Activated CD4-positive, CD25-positive, alpha-beta regulatory T cell (primary cell): ENCODE measurements around the gene TPSB2.

Experiments used
- DNase-seq, 4 experiments: peaks; one replicate each; lab custom pipeline; 2025; lab: John Stamatoyannopoulos, UW

TPSB2 gene

DNA sequence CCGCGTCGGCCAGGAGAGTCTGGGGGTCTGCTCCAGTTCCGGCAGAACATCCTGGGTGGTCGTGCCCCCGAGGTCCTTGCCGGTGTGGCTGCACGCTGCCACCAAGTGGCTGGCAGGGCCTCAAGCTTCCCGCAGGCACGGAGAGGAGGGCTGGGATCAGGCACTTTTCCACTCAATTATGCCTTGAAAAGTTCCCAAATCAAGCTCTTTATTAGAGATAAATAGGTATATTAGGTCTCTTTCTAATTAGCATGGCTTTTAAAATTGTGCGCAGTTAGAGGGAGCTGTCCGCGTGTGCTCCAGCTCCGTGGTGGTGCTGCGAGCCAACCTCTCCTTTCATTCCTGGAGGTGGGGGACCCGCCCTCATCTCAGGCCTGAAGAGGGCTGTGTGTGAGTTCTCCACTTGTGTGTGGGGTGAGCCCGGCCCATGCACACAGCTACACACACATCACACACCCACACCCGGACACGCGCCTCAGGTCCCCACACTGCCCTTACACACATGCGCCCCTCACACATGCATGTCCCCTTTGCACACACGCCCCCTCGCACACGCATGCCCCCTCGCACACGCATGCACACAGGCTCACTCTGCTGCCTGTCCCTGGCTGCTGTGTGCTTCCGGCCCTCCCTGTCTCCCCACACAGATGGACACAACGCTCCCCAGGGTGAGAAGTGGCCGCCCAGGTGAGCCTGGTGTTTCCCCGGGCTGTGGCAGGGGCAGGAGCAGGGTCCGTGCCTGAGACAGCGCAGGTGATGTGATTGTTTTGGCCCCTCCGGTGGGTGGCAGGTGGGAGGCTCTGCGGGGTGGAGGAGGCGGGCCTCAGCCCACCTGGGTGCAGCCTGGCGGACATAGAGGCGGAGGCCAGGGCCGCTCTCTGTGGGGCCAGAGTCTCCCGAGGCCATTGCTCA is 48.3 kb downstream of the TPSB2 start:
- no peak for DNase-seq

DNA sequence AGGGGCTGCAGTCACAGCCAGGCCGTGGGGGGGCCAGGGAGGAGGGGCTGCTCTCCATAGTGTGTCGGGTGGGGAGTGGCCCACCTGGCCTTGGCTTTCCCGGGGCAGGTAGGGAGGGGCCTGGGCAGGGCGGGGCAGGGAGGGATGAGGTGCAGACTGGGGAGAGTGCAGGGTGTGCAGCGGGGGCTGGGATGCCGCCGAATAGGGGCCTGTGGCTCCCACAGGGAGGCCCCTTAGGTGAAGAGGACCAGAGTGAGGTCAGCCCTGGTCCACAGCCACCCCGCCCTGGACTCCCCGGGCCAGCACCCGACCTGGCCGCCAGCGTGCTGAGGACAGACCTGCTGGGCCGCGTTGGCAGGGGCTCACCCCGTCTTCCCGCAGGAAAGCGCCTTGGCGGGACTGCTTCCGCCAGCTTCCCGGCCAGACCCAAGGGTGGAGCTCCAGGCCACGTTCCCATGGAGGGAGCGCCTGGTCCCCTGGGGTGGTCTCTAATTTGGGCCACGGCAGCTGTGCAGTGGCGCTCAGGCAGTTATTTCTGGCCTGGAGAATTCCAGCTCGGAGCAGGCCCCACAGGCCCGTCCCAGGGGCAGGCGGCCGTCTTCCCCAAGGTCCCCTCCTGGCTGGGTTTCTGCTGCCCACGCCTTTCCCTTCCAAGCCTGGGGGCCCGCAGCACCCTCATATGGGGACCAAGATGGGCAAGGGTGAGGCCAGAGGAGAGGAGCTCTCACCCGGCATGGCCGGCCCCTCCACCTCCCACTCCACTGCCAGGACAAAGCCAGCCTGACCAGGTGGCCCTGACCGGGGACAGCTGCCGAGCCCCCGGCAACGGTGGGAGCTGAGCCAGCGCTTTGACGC is 49.2 kb downstream of the TPSB2 start:
- no peak for DNase-seq
